Ovary (tissue), 3 donors: ENCODE results near the gene MARK2.

Source experiments
- EP300 ChIP-seq: sonication (generic); formaldehyde crosslinking; IDR thresholded peaks from one replicate; pipeline ENCODE4 v1.6.1; 2017; ENCODE audit warnings: antibody characterized with exemption
- POLR2A ChIP-seq: fragments of 450-650 bp; IDR thresholded peaks from one replicate; pipeline ENCODE4 v1.6.1; 2017; ENCODE audit warnings: antibody characterized with exemption, mild to moderate bottlenecking, moderate library complexity
- TF ChIP-seq, protein P1 (sequence below), 3 donors: fragments of 450-650 bp in 2 of 3; fragments of 200-600 bp in 1 of 3; IDR thresholded peaks; one replicate each; pipeline versions ENCODE4 v1.5.1 to v1.8.0; 2016 to 2022; ENCODE audit warnings: antibody characterized with exemption in 3 of 3, mild to moderate bottlenecking in 1 of 3
- donor health status: DM: no; HTN: no; CAD: no.

DNA sequence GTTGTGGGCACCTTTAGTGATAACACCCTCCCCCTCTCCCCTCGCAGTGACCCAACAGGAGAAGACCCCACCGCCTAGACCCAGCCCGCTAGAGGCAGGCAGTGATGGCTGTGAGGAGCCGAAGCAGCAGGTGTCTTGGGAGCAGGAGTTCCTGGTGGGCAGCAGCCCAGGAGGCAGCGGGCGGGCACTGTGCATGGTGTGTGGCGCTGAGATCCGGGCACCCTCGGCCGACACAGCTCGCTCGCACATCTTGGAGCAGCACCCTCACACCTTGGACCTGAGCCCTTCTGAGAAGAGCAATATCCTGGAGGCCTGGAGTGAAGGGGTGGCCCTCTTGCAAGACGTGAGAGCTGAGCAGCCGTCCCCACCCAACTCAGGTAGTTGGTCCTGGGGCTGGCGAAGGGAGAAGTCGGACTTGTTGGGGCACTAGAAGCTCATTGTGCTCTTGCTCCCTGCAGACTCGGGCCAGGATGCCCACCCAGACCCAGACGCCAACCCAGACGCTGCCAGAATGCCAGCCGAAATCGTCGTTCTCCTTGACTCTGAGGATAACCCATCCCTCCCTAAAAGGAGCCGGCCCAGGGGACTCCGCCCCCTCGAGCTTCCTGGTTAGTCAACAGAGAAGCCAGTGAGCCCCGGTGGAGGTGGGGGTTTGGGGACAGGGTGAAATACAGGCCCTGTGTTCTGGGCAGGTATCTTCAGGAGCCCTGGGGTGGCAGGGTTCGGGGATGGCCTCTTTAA, 21.0 kb upstream of the MARK2 start:
- TF ChIP-seq, protein P1, sequence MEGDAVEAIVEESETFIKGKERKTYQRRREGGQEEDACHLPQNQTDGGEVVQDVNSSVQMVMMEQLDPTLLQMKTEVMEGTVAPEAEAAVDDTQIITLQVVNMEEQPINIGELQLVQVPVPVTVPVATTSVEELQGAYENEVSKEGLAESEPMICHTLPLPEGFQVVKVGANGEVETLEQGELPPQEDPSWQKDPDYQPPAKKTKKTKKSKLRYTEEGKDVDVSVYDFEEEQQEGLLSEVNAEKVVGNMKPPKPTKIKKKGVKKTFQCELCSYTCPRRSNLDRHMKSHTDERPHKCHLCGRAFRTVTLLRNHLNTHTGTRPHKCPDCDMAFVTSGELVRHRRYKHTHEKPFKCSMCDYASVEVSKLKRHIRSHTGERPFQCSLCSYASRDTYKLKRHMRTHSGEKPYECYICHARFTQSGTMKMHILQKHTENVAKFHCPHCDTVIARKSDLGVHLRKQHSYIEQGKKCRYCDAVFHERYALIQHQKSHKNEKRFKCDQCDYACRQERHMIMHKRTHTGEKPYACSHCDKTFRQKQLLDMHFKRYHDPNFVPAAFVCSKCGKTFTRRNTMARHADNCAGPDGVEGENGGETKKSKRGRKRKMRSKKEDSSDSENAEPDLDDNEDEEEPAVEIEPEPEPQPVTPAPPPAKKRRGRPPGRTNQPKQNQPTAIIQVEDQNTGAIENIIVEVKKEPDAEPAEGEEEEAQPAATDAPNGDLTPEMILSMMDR (IDR thresholded peaks at IDR 0.05): no peak
- TF ChIP-seq POLR2A: no peak
- TF ChIP-seq EP300: no peak
